ENCODE measurements around the gene OTUD3.
"Not testable (repeated sequence)": the region's sequence is repeated elsewhere in the genome, so short reads cannot be mapped to it uniquely, and the experiment has no call there.

The OTUD3 gene

DNA sequence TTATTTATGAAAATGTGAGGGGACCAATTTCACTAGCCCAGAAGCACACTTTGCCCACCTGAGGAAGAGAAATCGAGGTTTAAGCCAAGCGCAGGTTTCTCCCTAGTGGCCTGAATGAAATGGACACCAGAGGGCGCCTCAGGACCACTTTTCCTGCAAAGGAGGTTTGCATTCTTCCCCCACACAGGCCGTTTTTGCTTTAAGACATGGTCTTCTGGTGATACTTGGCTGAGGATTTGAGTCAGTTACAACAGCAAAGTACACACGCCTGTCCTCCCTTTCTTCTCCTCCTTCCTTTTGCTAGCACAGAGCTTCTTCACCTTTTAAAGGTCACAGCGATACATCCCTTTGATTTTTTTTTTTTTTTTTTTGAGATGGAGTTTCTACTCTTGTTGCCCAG lies 35.9 kb downstream of the OTUD3 start:
- peak; percentile 84 for DNase-seq (ENCODE audit: low read depth)

DNA sequence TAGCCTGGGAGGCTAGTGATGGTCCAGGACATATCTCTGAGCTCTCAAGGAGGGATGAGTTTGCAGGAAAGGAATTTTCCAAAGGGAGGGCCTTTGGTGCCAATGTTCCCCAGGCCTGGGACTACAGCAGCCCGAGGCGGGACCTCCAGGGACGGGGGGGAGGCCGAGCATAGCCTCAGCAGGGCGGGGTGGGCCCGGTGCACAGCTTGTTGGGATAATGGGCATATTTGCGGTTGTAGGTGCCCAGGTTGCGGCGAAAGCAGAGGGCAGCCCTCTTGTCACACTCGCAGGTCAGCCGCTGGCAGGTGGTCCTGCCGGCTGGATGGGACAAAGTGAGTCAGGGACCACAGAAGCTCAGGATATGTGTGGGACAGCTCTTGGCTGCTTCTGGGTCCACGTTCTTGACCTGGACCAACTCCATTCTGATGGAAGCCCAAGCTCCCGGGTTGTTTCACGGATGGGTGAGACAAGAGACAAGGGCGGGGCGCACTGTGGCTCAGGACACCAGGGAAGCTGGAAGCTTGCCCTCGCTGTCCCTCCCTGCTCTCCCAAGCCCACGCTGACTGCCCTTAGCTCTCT lies 38.0 kb downstream of the OTUD3 start:
- no peak for DNase-seq (ENCODE audit: low read depth)

DNA sequence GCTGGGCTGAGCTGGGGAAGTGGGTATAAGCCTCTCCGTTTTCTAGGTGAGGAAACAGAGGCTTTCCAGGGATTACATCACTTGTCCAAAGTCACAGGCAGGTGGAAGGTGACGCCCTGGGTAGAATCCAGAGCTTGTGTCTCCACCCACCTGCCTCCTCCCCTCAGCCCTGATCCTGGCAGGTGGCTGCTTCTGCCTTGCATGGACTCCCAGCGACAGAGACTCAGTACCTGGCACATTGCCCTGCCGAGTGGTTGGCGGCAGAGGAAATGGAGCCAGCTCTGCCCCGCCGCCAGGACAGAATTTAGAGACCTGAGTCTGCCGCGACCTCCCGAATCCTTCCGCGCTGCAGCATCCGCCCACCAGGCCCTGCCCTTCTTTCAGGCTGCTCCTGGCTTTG lies 39.1 kb downstream of the OTUD3 start:
- no peak for DNase-seq (ENCODE audit: low read depth)

DNA sequence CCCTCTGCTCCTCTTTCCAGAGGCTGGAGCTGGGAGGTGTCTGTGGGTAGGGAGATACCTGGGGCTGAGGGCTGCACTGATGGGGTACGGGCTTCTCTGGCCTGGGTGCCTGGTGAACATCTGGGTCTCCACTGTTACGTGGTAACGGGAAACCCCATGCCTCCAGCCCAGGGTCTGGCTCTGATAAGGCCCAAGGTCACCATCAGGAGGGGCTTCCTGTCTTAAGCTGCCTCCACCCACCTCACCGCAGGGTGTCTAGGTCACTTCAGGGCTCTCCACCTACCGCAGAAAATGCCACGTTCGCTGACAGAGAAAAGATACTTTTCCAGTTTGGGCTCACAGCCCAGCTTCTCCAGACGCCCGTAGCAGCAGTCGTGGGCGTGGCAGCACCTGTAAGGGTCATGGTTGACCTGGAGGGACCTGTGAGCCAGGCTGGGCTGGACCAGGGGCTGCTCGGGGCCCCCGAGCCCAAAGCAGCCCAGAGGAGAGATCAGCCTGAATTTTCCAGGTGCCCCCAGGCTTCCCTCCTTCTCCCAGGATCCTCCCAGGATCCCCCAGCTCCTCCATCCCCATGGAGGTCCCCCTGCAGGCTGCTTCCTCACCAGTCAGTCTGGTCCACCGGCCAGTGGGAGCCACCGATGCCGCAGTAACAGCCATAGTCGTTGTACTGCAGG lies 40.0 kb downstream of the OTUD3 start:
- DNase-seq (ENCODE audit: low read depth): no peak

DNA sequence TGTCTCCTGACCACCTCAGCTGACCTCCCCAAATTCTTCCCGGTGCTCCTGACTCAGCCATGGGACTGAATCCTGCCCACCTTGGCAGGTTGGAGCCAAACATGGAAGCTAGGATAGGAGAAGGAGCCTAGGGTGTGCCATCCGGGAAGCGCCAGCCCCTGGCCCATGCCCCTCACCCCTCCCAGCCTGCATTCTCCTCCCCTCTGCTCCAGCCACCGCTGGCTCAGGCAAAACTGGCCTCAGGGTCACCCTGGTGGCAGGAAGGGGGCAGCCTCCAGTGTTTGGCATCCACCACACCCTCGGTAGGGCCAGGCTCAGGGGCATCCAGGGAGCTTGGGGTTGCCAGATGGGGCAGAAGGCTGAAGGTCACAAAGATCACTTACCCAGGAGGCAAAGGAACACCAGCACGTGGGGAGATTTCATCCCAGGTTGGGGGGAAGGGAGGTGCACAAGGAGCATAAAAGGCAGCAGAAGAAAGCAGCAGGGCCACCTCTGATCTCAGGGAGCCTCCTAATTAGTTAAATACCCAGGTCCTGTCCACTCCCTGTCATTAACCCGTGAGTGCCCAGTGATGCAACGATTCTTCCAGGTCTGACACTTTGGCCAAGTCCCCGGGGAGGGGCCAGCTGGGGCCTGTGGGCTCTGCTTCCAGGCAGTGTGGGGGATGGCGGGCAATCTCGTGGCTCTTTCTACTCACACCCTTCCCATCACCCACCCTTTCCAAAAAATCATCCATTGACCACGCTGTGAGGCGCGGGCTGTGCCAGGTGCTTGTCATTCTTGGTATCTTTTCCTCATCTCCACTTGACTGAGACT lies 41.1 kb downstream of the OTUD3 start, which contains the start of gene PLA2G2E:
Gene PLA2G2E (minus strand): TSS at position 481 of the 816 bp plus-strand sequence. CDS start 58 bp downstream, at position 423.
- no peak for DNase-seq (ENCODE audit: low read depth)

DNA sequence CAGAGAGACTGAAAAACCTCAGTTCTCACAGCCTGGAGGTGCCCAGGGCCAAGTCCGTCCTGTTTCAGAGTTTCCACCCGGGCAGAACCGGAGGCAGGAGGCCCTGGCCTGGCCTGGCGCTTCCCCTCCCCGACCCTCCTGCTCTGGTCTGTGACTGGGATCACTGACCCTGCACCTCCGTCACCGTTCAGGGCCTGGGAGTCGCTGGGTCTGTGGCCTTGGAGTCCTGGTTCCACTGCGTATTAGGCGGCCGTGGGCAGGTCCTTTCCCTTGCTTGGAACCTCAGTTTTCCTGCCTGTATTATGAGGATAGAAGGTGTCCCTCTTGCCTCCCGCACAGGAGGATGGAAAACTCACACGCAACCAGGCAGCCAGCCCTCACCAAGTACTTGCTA lies 41.8 kb downstream of the OTUD3 start:
- DNase-seq (ENCODE audit: low read depth): no peak

DNA sequence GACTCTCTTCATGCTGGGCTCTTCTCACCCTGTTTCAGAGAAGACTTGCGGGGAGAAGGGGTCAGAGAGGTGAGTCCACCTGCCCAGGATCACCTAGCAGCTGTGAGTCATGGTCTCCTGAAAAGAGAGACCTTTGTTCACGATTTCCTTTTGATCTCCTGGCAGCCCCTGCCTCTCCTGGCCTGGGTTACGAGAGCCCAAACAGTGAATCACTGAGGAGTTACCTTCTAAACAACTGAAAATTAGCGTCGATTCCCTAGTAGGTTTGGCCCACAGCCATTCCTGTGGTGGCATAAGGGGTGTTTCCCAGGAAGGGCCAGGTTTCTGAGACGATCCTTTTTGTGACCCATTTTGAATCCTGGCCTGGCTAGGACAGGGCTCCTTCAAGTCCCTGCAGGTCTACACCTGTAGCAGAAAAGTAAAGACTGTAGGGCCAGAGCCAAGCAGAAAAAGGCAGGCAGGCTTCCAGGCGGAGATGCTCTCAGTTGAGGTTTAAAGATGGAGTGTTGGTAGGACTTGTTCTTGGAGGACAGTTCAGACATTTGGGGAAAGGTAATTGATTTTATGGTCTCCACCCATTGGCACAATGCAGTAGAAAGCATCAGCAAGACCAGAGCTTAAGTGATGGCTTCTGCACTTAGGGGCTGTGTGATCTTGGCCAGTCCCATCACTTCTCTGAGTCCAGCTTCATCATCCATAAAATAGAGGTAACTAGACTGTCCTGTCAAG lies 43.3 kb downstream of the OTUD3 start:
- DNase-seq (ENCODE audit: low read depth): no peak

DNA sequence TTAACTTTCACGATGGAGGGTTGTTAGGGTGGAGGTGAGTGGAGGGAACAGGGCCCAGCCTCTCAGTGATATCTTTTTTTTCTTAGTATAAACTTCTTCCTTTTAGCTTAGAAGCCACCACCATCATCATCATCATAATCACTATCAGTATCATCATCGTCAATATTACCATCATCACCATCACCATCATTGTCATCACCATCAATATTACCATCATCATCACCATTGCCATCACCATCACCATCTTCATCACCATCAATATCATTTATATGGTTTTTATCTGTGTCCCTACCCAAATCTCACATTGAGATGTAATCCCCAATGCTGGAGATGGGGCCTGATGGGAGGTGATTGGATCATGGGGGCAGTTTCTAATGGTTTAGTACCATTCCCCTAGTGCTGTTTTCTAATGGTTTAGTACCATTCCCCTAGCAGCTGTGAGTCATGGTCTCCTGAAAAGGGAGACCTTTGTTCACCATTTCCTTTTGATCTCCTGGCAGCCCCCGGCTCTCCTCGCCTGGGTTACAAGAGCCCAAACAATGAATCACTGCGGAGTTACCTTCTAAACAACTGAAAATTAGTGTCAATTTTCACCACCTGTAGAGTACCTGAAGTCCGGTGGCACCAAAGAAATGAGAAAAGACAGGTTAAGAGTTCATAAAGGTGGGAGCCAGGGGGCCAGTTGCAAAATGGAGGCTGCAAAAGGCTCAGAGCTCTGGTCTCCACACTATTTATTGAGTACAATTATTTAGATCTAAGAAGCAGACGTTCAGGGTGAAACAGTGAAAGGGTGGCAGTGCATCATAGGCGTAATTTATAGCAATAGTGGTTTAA lies 44.3 kb downstream of the OTUD3 start:
- no peak for DNase-seq (ENCODE audit: low read depth)

DNA sequence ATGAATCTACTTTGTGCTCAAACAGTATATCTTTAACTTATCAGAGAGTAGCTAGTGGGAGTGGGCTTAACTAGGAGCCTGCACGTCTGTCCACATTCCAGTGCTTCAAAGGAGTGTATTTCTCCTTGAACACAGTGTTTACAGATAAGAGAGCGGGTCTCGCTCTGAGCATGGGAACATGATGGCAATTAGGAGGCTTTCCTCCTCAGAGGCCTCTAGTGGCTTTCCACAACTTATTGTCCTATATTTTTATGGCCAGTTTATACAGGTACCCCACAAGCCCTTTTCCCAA lies 44.9 kb downstream of the OTUD3 start:
- not testable (repeated sequence) for DNase-seq (ENCODE audit: low read depth)

DNA sequence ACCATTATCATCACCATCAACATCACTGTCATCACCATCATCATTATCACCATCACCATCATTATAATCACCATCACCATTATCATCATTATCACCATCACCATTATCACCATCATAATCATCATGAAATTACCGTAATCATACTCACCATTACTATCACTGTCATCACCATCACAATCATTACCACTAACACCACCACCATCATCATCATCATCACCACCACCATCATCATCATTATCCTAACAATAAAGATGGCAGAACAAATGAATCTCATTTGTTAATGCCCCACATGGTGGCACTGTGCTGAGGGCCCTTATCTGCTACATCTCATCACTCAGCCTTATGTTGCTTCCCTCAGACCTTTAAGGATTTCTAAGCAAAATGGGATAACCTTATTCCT lies 50.7 kb downstream of the OTUD3 start:
- no peak for DNase-seq (ENCODE audit: low read depth)

DNA sequence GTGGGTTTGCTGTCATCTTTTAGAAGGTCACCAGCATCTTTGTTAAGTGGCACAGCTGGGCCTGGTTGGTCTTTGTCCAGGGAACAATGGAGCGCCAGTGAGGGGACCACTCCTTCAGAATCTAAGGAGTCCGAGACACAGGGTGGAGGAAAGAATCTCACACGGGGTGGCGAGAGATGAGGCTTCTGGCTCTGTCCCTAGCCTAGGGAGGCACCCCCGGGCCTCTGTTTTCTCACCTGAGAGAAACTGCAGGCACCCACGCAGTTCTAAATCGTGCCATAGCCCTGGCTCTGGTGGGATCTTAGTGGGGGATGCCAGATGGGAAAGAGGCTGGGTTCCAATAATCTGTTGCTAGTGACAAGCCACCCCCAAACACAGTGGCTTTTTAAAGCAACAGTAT lies 52.1 kb downstream of the OTUD3 start:
- no peak for DNase-seq (ENCODE audit: low read depth)

DNA sequence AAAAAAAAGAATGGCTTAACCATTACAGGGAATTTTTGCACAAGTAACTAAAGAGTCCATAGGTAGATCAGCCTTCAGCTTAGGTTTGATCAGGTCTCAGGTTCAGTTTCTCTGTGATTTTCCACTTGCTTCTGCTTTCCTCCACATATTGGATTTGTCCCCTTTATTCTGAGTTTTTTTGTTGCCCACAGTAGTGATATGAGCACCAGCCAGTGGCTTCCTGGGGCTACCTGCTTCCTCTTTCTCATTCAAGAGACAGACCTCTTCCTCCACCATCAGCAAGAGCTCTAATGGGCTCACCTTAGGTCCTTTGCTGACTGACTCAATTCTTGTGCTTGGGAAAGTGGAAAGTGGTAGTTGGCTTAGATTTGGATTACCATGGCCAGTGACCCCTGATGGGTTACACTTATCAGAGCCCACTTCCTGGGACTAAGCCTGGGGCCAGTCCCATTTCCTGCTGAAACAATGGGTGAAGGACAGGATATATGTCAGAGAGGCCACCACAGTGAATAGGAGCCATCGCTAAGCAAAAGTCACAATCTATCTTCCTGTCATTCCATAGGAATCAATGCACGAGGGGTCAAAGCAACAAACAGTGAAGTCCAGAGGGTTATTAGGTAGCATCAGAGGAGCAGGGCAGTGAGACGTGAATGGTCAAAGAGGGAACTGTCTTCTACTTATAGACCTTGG lies 54.0 kb downstream of the OTUD3 start:
- no peak for DNase-seq (ENCODE audit: low read depth)

DNA sequence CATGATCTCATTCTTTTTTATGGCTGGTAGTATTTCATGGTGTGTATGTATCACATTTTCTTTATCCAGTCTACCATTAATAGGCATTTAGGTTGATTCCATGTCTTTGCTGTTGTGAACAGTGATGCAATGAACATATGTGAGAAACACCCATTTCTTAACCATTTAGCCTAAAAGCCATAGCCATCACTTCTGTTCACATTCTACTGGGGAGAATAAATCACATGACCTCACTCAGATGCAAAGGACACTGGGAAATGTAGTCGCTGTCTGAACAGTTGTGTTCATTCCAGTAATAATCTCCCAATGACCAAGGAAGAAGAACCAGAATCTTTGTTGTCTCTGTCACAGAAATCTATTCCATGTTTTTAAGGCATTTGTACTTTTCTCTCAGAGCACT lies 56.3 kb downstream of the OTUD3 start:
- DNase-seq (ENCODE audit: low read depth): no peak

DNA sequence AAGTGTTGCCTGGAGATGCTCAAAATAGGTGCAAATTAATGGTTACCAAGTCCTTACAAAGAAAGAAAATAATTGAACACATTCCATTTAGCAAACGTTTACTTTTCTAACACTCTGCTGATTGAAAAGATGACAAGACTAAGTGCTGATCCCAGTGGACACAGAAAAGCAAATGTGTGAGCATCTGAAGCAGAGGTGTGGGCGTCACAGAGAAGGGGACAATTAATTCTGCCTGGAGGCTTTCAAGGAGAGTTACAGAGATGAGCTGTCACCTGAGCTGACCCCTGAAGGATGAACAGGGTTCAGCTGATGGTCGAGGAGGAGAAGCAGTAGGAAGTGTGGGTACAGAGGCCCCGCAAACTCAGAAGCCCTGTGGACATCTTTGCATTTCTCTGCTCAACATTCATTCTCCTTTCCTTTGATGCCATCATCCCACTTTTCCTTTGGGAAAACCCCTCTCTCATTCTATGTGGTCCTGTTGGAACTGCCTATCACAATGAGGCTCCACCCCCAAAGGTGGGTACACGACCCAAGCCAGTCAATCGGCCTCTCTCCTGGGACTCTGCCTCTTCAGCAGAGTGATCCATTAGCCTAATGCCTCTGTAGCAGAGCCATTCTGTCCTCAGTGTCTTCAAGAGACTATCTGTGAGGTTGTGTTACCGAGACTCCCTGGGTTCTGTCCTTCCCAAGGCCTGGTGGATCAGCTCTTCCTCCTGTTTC lies 58.5 kb downstream of the OTUD3 start:
- DNase-seq (ENCODE audit: low read depth): no peak

DNA sequence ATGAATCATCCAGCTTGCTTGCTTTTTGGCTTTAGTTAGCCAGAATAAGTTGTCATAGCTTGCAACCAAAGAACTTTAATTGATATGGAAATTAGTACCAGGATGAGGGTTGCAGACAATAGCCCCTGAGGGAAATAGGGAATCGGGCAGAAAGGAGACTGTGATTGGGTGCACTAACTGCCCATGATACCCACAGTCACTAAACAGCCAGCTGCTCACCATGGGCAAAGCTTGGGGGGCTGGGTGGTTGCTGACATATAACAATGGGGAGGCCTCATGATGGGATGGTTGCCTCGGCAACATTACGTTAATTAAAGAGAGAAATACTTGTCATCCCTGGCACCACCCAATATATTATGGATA lies 59.0 kb downstream of the OTUD3 start:
- DNase-seq (ENCODE audit: low read depth): no peak

DNA sequence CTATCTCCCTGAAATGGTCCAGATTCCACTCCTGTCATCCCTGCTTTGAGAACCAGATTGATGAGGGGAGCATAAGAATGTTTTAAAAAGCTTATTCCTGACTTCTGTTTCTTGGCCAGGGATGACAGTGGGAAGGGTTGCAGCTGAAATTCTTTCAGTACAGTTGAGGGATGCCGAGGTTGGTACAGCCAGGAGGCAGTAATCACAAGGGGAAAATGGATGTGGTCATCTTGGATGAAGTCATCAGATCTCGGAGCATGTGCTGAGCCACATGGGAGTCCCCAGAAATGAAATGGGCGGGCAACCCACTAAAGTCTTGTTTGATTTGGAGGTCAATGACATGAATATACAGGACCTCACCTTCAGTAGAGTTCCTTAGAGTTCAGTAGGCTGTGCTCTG lies 59.9 kb downstream of the OTUD3 start:
- DNase-seq (ENCODE audit: low read depth): no peak

DNA sequence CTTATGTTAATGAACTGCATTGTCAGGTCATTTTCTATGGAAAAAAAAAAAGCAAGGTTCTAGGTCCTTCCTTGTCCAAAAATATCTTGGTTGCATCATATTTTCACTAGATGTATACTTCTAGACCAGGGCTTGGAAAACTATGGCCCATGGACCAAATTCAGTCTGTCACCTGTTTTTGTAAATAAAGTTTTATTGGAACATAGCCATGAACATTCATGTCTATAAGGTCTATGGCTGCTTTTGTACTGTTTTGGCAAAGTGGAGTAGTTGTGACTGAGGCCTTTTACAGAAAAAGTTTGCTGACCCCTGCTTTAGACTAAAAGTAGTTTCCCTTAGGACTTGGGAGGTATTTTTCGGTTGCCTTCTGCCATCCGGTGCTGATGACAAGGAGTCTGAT lies 60.5 kb downstream of the OTUD3 start:
- no peak for DNase-seq (ENCODE audit: low read depth)

DNA sequence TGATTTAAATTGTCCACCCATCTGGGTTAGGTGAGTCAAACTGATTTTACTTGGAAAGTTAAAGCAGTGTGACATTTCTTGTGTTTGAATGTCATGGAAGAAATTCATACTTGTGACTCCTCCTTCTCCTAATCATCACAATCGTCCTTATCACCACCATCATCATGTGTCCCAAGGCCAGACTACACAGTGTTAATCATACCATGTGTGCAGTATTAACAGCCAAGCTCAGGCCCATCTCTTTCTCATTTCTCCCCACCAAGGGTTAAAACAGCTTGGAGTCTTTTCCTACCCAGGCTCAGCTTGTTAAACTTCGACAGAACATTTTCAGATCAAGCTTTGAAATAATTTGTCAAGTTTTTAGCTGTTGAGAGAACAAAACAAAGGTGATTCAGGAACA lies 63.7 kb downstream of the OTUD3 start:
- no peak for DNase-seq (ENCODE audit: low read depth)

DNA sequence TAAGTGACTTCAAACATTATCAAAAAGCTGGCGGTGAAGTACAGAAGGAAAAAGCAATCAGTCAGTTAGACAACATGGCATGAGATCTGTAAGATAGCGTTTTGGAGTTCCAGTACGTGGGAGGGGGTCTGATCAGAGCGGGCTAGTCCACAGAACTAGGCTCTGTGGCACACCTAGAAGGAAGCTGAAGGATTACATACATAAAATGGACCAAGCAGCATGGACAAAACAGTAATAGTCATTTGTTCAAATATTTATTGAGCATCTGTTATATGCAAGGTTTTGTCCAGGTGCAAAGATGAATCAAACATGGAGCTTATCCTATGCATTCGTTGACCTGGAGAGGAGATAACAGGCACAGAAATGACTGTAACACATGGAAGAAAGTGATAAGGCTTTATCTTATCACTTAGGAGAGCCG lies 64.1 kb downstream of the OTUD3 start:
- DNase-seq (ENCODE audit: low read depth): no peak

DNA sequence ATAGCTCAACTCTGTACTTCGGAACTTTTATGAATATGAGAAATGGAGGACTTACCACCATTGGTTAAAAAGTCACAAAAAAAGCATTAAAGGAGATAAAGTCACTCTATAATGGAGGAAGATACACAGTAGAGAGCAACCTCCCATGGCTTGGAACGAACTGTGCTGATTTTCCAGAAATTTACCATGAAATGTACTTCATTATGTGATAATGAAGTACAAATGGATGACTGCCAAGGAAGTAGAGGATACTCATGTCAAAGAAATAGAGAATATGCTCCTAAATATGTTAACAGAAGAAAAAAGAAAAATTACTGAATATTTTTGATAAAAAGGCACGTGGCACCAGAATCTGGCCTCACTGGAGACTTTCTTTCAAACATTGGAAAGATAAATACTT lies 64.8 kb downstream of the OTUD3 start:
- DNase-seq (ENCODE audit: low read depth): no peak

DNA sequence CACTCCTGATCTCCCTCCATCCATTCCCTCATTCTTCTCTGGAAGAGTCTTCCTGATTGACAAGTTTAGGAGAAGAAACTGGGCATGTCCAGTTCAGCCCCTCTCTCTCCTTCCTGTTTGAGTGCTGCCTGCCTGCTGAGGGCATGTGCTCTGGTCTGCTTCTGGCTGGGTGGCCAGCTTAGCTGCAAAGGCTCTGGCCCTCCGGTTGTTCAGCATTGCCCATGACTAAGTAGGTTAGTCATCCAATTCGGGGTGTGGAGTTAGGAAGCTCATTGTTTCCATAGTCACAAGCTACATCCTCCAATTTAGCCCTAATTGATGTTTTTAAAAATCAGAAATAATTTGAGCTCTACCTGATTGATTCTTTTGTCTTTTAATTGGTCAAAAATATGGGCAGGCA lies 66.8 kb downstream of the OTUD3 start:
- DNase-seq (ENCODE audit: low read depth): no peak

Measured in activated T-cell treated with anti-CD3 and anti-CD28 coated beads for 1 hour (primary cell).